Astrocyte (in vitro differentiated cells and primary cell): ENCODE results near the gene SH2B2.

Source experiments
- CTCF ChIP-seq: IDR thresholded peaks from 2 replicates; pipeline ENCODE4 v1.5.1; 2011; ENCODE audit warnings: low read depth, mild to moderate bottlenecking, inconsistent platforms, low read length, moderate library complexity; ENCODE audit not compliant: insufficient read depth
- EZH2 ChIP-seq: IDR thresholded peaks from 2 replicates; pipeline ENCODE4 v1.6.1; 2012; ENCODE audit warnings: mild to moderate bottlenecking, low read length, inconsistent platforms; ENCODE audit not compliant: insufficient read depth

GRCh38 chr7:102254521-102254920 is 32.1 kb upstream of the SH2B2 start:
- TF ChIP-seq CTCF, result no peak
- no peak for TF ChIP-seq EZH2
